ENCODE results near the gene EMC8. TPM values are rescaled to one million over a fixed set of nuclear protein-coding genes. Genes with fewer than 3 reads are reported as not detected.

The EMC8 gene
- total RNA-seq, 1 donor from 2014 or later: 22.5 TPM

GRCh38 chr16:85750827-85751697 is 48.3 kb downstream of the EMC8 start, which contains the start of gene C16orf74:
Gene C16orf74 (minus strand): TSS chr16:85751096. CDS start chr16:85735217, 15,879 bp downstream.
- H3K27ac ChIP-seq (replicated peaks): no peak within 1 kb of the TSS
- H3K4me1 ChIP-seq: peaks cover 38% of the 10 kb centered on the region
- peak within 1 kb of the TSS; percentile 77 for H3K4me3 ChIP-seq
- H3K9me3 ChIP-seq (replicated peaks): no peaks in the 10 kb centered on the region
- peaks cover 3% of the 10 kb centered on the region for H3K27me3 ChIP-seq (ENCODE audit: low read depth)
- peak; percentile 10 for TF ChIP-seq CTCF (IDR thresholded peaks at IDR 0.05; ENCODE audit: borderline replicate concordance)
- DNase-seq: peak; percentile 46
- intact Hi-C loops (cut with micrococcal nuclease): no loop called here
- H3K36me3 ChIP-seq: no peaks in the 10 kb centered on the region

GRCh38 chr16:85750146-85750826 is 49.1 kb downstream of the EMC8 start:
- no peaks in the 10 kb centered on the region for H3K36me3 ChIP-seq
- H3K27me3 ChIP-seq (ENCODE audit: low read depth): peaks cover 3% of the 10 kb centered on the region
- peak; percentile 14 for TF ChIP-seq CTCF (IDR thresholded peaks at IDR 0.05; ENCODE audit: borderline replicate concordance)
- H3K4me1 ChIP-seq: peaks cover 38% of the 10 kb centered on the region
- DNase-seq: peak; percentile 27
- no peak overlapping the region for H3K27ac ChIP-seq (replicated peaks)
- intact Hi-C loops (cut with micrococcal nuclease): no loop called here
- no peaks in the 10 kb centered on the region for H3K9me3 ChIP-seq (replicated peaks)
- peak overlapping the region; percentile 77 for H3K4me3 ChIP-seq

GRCh38 chr16:85749771-85750145 is 49.6 kb downstream of the EMC8 start:
- Histone ChIP-seq H3K4me1 (peaks cover 38% of the 10 kb centered on the region), H3K36me3 (no peaks in the 10 kb centered on the region), H3K27ac (replicated peaks) (no peak overlapping the region), H3K9me3 (replicated peaks) (no peaks in the 10 kb centered on the region), H3K4me3 (peak overlapping the region; percentile 77), H3K27me3 (ENCODE audit: low read depth) (peaks cover 3% of the 10 kb centered on the region)
- DNase-seq: no peak
- no peak for TF ChIP-seq CTCF (IDR thresholded peaks at IDR 0.05; ENCODE audit: borderline replicate concordance)
- intact Hi-C loops (cut with micrococcal nuclease): no loop called here

DNA sequence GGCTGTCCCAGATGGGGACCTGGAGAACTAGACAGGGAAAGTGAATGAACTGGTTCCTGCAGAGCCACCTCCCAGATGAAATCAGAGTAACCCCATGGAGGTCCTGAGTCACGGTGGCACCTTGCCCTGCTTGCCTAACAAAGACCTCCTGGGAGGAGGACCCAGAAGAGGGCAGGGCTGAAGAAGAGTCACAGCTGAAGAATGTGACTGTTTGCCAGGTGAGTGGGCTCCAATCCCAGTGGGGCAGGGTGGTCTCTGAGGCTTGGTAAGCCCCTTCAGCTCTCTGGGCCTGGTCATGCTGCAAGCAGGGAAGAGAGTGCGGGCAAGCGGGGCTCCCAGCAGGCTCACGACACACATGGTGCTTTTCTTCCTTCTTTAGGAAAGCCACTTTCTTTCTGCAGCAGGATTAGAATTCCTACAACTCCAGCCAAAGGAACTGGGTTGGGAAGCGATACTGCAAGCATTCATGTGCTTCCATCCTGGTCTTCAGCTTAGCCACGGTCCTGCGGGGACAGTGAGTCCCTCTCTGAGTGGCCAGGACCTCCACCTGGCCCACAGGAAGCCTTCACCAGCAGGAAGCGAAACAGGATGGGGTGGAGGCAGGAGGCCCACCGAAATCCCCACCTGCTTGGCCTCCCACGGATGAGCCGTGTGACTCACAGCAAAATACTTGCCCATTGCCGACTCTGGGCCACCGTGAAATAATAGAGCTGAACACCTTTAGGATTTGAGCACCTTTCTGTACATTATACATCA is 52.7 kb downstream of the EMC8 start:
- no peak for DNase-seq
- Histone ChIP-seq H3K27ac (replicated peaks) (no peak overlapping the region), H3K27me3 (ENCODE audit: low read depth) (peaks cover 3% of the 10 kb centered on the region), H3K36me3 (no peaks in the 10 kb centered on the region), H3K4me3 (no peak overlapping the region), H3K9me3 (replicated peaks) (no peaks in the 10 kb centered on the region), H3K4me1 (peaks cover 20% of the 10 kb centered on the region)
- intact Hi-C loops (cut with micrococcal nuclease): no loop called here
- no peak for TF ChIP-seq CTCF (IDR thresholded peaks at IDR 0.05; ENCODE audit: borderline replicate concordance)
